Measurements from ENCODE around the gene LNX2.

The LNX2 gene

GRCh38 chr13:27587095-27587746, 33.1 kb downstream of the LNX2 start:
- TF ChIP-seq CTCF (IDR thresholded peaks at IDR 0.05; ENCODE audit: low read depth, low read length) = no peak
- no peak for DNase-seq (ENCODE audit: extremely low read depth, low read depth)

- DNase-seq (ENCODE audit: extremely low read depth, low read depth) = no peak
- no peak for TF ChIP-seq CTCF (IDR thresholded peaks at IDR 0.05; ENCODE audit: low read depth, low read length)
Observed at GRCh38 chr13:27583645-27584044, 36.7 kb downstream of the LNX2 start.

DNA sequence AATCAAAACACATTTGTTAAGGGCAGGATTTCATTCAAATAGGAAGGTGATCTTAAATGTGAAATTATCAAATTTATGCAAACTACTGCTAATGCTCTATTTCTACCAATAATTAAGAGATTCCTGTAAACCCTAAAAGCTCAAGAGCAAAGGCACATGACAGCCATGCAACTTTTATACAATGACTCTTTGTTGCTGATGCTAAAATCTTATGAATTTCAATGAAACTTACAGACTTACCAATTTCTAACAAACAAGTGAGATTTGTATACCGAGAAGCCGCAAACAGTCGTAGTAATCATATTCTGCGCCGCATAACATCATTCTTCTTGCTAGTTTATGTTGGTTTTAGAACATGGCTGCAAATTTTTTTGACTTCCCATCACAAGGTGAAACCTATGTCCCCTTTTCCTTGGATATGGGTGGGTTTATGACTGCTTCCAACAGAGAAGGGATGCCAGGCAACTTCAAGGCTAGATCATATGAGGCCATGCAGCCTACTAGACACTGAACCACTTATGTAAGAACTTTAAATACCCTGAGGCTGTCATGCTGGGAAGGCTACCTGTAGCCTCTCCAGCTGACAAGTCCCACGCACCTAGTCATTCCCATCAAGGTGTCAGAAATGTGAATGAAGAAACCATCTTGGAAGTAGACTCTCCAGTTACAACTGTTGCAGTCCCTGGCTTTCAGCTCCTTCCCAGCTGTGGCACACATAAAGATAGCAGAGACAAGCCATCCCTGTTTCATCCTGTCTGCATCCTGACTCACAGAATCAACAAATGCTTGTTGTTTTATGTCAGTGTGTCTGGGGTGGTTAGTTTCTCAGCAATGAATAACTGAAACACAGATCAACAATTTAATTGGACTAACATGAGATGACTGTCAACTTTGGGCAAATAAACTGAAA, 42.0 kb downstream of the LNX2 start:
- no peak for DNase-seq (ENCODE audit: extremely low read depth, low read depth)
- TF ChIP-seq CTCF (IDR thresholded peaks at IDR 0.05; ENCODE audit: low read depth, low read length) = no peak

- no peak for TF ChIP-seq CTCF (IDR thresholded peaks at IDR 0.05; ENCODE audit: low read depth, low read length)
- no peak for DNase-seq (ENCODE audit: extremely low read depth, low read depth)
Observed at GRCh38 chr13:27574661-27575060, 45.7 kb downstream of the LNX2 start.

GRCh38 chr13:27573265-27573664, 47.1 kb downstream of the LNX2 start:
- no peak for DNase-seq (ENCODE audit: extremely low read depth, low read depth)
- TF ChIP-seq CTCF (IDR thresholded peaks at IDR 0.05; ENCODE audit: low read depth, low read length) = no peak

GRCh38 chr13:27572234-27572901, 48.0 kb downstream of the LNX2 start:
- no peak for TF ChIP-seq CTCF (IDR thresholded peaks at IDR 0.05; ENCODE audit: low read depth, low read length)
- no peak for DNase-seq (ENCODE audit: extremely low read depth, low read depth)

GRCh38 chr13:27570906-27571305, 49.4 kb downstream of the LNX2 start:
- no peak for TF ChIP-seq CTCF (IDR thresholded peaks at IDR 0.05; ENCODE audit: low read depth, low read length)
- DNase-seq (ENCODE audit: extremely low read depth, low read depth) = no peak

Measured in AG09319 (cell line).